ENCODE results near the gene TAPBPL.
"Not testable (repeated sequence)": the region's sequence is repeated elsewhere in the genome, so short reads cannot be mapped to it uniquely, and the experiment has no call there.

The TAPBPL gene

DNA sequence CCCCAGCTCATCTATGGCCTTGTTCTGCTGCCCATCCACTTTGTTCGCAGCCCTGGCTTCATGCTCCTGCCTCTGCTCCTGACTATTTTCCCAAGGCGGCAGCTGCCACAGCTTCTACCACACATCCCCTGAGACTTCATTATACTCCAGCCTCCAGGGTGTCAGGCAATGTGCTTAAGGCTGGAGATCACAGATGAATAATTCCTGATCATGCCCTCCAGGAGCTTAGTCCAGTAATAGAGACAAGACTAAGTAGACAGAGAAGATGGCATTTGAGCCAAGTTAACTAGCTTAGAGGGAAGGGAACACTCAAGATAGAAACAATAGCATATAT, 7.1 kb downstream of the TAPBPL start:
- intact Hi-C loops (cut with DNase I) = loop anchor here (10.0 kb wide), 1 partner anchor 124 kb away; no protein-coding TSS in a partner anchor

DNA sequence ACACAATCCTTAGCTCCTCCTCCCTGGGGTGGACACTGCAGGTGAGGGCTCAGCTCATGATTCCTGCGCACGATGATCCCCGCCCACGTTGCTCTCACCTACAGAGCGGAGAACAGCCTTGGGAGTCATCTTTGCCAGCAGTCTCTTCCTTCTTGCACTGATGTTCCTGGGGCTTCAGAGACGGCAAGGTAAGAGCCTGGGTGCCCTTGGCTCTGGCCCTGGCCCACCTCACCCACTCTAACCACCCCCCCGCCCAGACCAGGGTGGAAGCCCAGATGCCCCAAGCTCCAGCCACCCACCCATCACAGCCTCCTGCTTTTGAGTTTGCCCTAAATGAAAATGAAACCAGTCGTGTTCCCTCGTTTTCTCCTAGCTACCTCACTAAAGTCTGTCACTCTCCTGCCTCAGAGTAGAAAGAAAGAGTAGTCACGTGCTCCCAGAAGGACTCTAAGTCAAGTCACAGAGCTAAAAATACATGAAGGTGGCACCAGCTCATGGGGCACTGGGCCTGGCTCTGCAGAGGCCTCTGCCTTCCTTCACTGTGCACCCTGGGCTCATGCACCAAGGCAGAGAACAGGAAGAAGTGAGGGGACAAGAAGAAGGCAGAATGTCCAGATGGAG, 9.0 kb downstream of the TAPBPL start:
- intact Hi-C loops (cut with DNase I) = no loop called here
- DNase-seq = no peak

More for the DNA sequence above, 7.1 kb downstream of the TAPBPL start:
- no peak for DNase-seq

DNA sequence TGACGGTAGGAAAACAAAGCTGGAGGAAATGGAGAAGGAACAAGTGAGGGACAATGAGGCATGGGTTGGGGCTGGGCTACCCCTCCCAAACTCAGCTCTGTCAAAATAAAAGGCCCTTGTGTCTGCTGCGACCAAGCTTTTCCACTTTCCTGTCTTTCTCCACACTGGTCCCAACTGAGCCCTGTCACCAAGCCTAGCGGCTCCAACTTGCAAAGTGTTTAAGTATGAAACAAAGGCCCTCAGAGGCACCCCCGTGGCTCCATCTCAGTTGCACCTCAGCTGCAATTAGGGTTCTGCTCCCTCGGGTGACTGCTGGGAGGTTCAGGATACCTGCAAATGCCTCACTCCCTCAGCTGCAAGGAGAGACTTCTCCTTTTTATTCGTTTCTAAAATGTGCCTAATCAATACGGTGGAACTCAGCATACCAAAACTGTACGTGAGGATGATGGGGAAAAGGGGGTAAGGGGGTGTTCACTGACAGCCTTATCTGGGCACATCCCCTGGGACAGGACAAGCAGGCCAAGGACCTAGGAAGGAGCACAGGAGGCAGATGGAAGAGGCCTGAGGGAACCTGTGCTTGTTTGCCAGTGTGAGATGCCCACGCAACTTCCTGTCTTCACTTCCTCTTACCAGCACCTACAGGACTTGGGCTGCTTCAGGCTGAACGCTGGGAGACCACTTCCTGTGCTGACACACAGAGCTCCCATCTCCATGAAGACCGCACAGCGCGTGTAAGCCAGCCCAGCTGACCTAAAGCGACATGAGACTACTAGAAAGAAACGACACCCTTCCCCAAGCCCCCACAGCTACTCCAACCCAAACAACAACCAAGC, 9.8 kb downstream of the TAPBPL start:
- DNase-seq = peak in 6 of 10 donors; percentile 23 to 91 (median 39)
- intact Hi-C loops (cut with DNase I) = no loop called here

DNA sequence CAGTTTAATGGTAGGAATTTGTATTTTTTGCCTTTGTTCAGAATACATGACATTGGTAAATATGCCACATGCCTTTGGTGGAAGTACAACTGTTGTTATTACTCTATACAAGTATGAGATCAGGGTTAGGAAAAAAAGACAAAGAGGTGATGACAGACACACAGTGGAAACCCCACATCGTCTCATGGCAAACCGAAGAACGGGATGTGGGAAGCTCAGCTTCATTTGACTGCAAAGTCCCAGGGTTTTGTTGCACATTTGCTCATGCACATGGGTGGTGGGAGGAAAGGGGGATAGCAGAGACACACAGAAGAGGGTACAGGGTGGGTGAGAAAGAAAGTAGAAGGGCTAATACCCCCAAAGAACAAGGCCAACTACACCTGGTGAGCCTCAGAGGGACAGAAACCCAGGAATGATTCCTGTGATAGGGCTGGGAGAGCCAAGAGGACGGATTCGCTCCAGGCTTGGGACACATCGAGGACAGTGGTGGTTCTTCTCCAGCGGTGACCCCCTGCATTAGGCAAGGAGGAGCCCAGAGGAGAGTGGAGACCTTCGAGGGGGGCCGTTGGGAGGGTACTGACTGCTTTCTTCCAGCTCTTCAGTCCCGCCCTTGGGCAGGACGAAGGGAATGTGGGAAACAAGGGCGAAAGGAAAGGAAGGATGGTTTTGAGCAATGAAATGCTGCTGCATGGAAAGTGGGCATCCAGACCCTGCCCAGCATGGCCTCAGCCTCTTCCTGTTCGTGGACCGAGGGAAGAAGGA, 10.6 kb downstream of the TAPBPL start:
- intact Hi-C loops (cut with DNase I) = no loop called here

DNA sequence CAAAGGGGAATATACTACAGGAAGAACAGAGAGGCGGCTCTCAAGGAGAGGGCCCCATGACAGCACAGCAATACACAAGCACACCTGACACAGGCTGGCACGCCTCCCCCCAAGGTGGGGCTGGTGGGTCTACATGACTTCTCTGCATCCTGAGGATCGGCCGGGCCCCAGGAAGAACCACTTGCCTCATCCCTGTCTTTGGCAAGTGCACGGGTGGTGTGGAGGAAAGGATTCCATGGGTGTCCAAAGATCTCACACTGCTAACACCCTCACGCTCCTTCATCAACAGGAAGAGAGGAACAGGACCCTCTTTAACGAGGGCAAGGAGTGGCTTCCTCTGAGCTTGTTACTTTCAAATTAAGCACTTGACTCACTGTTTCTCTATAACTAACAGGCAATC, 11.4 kb downstream of the TAPBPL start:
- intact Hi-C loops (cut with DNase I) = no loop called here
- no peak for DNase-seq

More for the DNA sequence above, 10.6 kb downstream of the TAPBPL start:
- DNase-seq = no peak

DNA sequence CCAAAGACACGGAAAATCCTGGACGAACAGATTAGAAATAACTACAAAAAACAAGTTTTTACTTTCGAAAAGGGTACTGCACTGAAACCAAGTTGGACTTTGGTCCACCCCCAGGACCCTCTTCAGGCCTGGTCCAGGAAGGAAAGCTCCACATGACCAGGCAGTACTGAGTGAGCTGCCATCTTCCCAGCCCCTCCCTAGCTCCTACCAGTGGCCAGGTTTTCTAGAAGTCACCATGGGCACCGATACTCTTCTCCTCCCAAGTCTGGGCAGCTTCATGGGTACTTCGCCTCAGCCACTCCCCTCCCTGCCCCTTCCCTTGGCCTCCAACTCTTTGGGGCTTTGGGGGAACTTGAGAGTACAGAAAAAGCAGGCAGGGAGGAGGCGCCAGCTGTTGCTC, 12.0 kb downstream of the TAPBPL start:
- intact Hi-C loops (cut with DNase I) = no loop called here
- no peak for DNase-seq

DNA sequence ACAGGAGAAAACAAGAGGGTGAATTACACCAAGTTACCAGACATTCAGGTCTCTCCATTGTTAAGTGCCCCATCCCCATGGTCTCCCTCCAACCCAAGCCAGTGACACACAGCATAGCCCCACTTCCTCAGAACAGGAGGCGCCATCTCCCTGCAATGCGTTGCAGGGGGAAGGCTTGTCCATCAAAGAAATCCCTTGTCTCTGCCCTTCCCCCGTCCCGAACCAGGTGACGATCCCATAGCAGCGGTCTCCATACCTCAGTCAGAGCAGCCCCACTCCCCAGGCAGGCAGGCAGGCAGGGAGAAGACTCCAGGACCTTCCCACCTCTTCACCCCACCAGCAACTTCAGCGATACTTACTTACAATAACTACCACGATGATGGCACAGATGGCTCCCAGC, 12.7 kb downstream of the TAPBPL start:
- DNase-seq = no peak
- intact Hi-C loops (cut with DNase I) = no loop called here

DNA sequence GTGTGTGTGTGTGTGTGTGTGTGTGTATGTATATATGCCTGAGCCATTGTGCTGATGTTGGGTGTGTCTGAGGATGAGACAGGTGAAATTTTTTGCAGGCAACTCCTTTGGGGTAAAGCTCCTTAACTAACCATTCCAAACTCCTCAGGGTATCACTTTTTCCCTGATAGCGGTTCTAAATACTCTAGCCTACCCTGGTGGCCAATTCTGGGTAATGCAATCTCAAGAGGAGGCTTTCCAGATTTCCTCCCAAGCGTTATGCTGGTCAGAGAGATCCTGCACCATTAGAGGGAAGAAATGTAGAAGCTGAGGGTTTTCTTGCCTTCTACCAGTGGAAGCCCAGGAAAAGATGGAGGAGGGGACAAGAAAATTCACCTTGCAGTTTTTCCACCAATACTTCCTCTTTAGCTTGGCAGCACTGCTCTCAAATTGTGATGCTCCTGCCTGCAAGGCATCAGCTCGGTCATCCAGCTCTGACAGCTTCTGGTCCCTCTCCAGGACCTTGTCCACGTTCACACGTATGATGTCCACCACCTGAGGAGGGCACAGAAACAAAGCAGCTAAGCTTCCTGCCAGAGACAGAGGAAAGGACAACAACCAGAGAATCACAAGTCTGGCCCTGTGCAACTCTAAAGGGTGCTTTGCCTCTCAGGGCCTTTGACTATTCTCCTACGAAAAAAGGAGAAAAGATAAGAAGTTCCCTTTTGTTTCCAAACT, 13.8 kb downstream of the TAPBPL start:
- intact Hi-C loops (cut with DNase I) = loop anchor here (1.0 kb wide), 1 partner anchor 42 kb away; no protein-coding TSS in a partner anchor
- DNase-seq = peak in 2 of 10 donors; percentile 33 to 45

DNA sequence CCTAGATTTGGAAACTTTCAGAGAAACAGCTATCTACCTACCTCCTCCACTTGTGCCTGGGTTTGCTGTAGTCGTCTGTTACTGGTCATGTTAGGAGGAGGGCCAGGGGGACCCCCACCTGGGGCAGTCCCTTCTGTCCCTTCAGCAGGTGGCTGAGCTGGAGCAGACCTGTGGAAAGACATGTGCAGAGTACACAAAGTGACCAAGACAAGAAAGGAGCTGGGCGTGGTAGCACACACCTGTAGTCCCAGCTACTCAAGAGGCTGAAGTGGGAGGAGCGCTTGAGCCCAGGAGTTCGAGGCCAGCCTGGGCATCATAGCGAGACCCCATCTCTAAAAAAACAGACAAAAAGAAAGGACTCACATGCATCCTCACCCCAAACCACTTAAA, 14.3 kb downstream of the TAPBPL start:
- intact Hi-C loops (cut with DNase I) = no loop called here
- no peak for DNase-seq

DNA sequence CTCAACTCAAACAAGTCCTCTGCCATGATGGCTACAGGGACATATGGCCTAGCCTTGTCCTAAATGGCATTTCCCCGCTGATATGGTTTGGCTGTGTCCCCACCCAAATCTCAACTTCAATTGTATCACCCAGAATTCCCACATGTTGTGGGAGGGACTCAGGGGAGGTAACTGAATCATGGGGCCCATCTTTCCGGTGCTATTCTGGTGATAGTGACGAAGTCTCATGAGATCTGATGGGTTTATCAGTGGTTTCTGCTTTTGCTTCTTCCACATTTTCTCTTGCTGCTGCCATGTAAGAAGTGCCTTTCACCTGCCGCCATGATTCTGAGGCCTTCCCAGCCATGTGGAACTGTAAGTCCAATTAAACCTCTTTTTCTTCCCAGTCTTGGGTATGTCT, 14.9 kb downstream of the TAPBPL start:
- intact Hi-C loops (cut with DNase I); DNase-seq: not testable (repeated sequence)

DNA sequence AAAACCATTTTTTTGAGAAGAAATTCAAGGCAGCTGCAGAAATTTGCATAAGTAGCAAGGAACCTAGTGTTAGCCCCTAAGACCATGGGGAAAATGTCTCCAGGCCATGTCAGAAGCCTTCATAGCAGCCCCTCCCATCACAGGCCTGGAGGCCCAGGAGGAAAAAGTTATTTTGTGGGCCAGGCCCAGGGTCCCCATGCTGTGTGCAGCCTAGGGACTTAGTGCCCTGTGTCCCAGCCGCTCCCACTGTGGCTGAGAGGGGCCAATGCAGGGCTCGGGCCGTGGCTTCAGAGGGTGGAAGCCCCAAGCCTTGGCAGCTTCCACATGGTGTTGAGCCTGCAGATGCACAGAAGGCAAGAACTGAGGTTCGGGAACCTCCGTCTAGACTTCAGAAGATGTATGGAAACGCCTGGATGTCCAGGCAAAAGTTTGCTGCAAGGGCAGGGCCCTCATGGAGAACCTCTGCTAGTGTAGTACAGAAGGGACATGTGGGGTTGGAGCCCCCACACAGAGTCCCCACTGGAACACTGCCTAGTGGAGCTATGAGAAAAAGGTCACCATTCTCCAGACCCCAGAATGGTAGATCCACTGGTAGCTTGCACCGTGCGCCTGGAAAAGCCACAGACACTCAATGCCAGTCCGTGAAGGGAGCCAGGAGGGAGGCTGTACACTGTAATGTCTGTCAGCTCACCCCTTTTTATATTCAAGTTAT, 15.9 kb downstream of the TAPBPL start:
- intact Hi-C loops (cut with DNase I); DNase-seq: not testable (repeated sequence)

DNA sequence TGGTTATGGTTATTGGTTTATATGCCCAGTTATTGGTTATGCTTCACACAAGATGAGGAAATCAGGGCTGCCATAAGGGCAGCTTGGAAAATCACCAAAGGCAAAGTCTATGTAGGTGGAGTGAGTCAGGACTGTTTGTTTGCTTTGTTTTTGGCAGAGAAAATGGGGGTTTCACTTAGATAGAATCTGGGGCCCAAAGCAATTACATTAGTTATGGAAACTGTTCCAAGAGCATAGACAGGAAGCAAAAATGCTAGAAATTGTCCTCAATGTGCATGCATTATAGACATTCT, 16.4 kb downstream of the TAPBPL start:
- intact Hi-C loops (cut with DNase I) = no loop called here
- no peak for DNase-seq

DNA sequence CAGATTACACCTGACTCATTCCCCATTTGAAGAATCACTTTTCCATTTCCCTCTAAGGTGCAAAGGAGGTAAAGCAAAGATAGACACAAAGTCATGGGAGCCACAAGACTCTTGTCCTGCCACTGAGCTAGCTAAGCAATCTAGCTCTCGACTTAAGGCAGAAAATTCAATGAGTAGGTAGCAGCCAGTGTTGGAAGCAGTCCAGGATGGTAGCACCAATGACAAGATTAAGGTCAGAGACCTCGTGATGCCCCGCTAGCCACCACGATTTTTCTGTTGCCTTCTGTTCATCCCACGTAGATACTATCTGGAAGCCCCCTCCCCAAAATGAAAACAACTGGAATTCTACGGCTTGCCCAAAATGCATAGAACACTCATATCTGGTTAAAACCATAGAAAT, 17.2 kb downstream of the TAPBPL start:
- no peak for DNase-seq
- intact Hi-C loops (cut with DNase I) = no loop called here

DNA sequence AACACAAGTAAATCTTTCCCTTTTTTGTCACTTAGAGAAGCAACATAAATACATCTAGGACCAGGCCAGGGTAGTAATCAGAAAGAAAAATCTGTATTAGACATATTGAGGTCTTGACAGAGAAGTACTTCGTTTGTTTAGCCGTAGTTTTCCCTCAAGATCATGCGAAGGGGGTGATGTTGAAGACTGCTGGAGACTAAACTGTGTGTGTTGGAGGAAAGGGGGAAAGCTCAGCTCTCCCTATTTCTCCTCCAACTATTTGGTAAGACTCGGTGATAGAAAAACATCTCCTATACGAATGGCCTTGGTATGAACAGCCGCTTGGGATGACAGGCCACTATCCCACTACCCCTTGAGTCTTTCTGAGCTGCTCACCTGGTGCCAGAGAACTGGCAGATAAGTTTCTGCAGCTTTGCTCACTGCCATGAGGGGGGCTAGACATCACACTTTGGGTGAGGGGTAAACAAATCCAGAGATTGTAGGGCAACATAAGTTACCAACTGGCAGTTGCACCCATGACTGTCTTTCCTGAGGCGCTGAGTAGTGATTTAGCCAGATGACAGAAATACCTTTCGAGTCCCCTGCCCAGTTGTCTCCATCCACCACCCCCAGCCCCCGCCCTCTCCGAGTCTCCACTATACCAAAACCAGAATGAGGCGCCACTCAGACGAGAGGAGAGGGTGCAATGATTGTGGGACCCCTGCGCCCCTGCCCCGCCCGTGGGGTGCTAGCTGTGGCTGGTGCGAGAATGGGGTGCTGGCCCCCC, 17.9 kb downstream of the TAPBPL start:
- no peak for DNase-seq
- intact Hi-C loops (cut with DNase I) = loop anchor here (1.0 kb wide), 1 partner anchor 65 kb away; the partner anchor contains the start of gene GAPDH

DNA sequence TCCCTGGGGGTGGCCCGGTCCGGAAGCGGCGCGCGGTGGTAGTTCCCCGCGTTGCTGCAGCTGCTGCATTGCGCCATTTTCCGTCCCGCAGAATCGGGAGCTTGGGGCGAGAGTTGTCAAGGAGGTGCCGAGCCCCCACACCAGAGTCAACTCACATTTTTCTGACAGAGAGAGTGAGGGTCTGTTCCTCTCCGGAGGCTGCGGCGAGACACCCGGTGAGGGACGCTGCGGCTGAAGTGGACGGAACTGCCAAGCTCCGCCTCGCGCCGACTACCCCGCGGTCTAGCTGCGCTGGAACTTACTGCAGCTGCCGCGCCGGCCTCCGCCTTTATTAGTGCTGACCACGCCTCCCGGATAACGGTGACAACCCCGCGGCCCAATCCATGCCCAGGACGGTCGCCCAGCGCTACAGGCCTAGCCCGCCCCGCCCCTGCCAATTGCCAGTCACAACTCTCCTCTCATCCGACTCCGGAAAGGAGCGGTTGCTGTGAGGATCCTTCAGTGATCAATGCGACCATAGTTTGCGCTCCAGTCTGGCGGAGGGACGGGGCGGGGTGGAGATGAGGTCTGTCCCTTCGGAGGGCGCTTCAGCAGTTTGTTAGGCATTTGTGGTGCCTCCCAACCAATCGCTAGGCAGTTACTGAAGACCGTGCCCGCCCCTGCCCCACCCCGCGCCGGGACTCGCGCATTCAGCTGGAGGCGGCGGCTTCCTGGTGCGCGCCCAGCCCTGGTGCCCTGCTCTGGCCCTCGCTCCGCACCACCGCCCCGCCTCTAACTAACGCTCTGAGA, 18.7 kb downstream of the TAPBPL start, which contains the start of gene VAMP1:
TSS of gene VAMP1 (minus strand) at position 303 of the 789 bp plus-strand sequence. CDS start at position 157, 146 bp downstream.
- DNase-seq = peak; percentile 99 to 100 (median 100)
- intact Hi-C loops (cut with DNase I) = loop anchor here (1.0 kb wide), 2 partner anchors 23 to 64 kb away; partner anchors contain the start of genes GAPDH and MRPL51

DNA sequence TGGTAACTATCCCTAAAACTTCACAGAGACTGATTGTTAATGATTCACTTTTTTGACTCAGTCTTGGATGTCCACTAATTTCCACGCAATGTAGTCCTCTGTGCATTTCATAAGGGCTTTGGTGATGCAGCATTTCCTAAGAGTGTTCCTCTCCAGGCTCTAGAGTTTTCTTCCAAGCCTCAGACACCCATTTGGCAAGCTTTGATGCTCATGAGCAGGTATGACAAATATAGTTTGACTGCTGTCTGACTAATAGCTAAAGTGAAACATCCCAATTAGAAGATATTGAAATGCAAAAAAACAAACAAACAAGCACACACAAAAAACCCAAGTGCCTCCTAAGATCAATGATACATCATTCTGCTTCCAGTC, 20.1 kb downstream of the TAPBPL start:
- intact Hi-C loops (cut with DNase I) = loop anchor here (1.0 kb wide), 1 partner anchor 21 kb away; the partner anchor contains the start of gene MRPL51
- DNase-seq = no peak

DNA sequence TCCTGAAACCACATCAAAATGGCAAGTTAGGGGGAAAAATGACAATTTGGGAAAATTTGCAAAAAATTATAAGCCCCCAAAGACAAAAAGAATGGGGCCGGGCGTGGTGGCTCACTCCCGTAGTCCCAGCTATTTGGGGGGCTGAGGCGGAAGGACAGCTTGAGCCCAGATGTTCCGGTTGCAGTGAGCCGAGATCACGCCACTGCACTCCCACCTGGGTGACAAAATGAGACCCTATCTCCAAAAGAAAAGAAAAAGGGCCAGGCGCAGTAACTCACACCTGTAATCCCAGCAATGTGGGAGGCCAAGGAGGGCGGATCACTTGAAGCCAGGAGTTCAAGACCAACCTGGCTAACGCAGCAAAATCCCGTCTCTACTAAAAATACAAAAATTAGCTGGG, 20.6 kb downstream of the TAPBPL start:
- DNase-seq = peak in 1 of 10 donors; percentile 58
- intact Hi-C loops (cut with DNase I) = no loop called here

DNA sequence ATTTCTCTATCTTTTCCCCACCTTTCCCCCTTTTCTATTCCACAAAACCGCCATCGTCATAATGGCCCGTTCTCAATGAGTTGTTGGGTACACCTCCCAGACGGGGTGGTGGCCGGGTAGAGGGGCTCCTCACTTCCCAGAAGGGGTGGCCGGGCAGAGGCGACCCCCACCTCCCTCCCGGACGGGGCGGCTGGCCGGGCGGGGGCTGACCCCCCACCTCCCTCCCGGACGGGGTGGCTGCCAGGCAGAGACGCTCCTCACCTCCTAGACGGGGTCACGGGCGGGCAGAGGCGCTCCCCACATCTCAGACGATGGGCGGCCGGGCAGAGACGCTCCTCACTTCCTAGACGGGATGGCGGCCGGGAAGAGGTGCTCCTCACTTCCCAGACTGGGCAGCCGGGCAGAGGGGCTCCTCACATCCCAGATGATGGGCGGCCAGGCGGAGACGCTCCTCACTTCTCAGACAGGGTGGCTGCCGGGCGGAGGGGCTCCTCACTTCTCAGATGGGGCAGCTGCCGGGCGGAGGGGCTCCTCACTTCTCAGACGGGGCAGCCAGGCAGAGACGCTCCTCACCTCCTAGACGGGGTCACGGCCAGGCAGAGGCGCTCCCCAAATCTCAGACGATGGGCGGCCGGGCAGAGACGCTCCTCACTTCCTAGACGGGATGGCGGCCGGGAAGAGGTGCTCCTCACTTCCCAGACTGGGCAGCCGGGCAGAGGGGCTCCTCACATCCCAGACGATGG, 23.6 kb downstream of the TAPBPL start:
- peak in 1 of 10 donors; percentile 76 for DNase-seq
- intact Hi-C loops (cut with DNase I) = not testable (repeated sequence)
